Daoy (cell line): Measurements from ENCODE around the gene MAP3K20. TPM values are rescaled to one million over a fixed set of nuclear protein-coding genes. Genes with fewer than 3 reads are reported as not detected.
A peak's percentile ranks its signal among the peaks of the same experiment; 100 is the strongest.
"Not testable (repeated sequence)": the region's sequence is repeated elsewhere in the genome, so short reads cannot be mapped to it uniquely, and the experiment has no call there.

Experiments
- DNase-seq: peaks from one replicate; pipeline ENCODE4 v3.0.0-alpha.2; 2015; ENCODE audit warnings: low read depth
- total RNA-seq: library from RNA; depleted of rRNA; stranded (reverse); fragments of >200 nt; shearing (Covaris generic); gene quantifications from 2 replicates; pipeline ENCODE4 v1.2.3, GENCODE V29; 2014

The MAP3K20 gene
- total RNA-seq, 1 experiment from 2014 or later = 27.4 TPM

DNA sequence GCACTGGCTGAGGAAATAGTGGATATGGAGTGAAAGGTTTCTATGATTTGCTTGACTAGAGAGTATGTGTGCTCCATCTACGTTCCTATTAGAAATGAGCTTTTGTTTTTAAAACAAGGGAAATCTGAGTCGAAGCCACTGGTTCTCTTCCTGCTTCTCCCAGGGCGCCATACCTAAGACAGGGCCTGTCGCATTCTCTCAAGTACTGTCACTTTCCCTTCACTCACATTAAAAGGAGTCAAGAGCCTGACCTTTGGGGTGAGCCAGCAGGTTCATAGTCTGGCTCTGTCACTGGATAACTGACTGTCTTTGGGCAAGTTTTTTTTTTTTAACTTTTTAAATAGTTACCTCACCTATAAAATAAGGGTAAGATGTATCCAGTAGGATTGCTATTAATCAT lies 121.0 kb downstream of the MAP3K20 start:
- DNase-seq = no peak

DNA sequence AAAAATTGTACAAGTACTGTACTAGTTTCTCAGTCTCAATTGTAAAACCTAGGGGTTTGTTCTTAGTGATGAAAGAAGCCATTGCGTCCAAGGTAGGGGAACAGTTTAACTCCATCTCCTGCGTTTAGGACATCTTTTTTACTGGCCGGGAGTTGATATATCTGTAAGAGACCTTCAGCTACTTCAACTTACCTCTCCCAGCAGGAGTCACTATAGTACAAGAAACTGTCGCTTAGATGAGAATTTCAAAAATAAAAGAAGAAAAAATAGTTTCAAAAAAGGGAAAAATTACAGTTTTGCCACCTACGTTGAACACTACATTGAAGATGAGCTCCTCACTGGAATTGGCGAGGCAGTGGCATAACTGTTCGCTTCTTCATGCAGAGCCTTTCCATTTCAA lies 122.7 kb downstream of the MAP3K20 start:
- DNase-seq = no peak

DNA sequence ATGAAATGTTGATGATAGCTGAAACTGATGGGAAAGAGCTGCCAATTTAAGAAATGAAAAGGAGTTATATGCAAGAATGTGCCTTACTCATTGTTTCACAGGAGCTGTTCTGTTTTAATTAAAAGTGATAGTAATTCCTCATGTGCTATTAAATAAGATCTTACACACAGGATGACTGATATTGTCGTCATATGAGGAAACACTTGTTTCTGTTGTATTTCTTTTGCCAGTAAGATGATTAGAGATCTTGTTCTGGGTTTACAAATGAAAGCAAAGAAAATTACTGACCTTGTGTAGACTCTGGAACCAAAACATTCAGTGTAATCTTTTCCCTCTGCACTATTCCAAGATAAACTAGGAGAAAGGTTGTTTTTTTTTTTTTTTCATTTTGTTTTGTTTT lies 123.6 kb downstream of the MAP3K20 start:
- DNase-seq = no peak

DNA sequence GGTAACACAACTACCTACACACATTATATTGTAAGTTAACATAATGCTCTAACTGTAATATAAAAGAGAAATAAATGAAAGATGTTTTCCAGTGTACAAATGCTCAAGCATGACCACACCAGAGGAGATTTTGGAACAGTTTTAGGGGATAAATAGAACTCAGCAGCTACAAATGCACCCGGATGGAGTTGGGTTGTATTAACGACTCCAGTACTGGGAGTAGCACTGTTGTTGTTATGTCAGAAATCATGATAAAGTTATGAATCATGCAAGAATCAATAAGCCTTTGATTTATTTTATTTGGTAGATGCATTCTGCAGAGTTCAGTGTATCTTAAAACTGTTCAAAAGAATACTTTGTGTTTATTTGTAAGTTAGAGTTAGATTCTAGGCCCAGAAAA lies 126.9 kb downstream of the MAP3K20 start:
- no peak for DNase-seq

DNA sequence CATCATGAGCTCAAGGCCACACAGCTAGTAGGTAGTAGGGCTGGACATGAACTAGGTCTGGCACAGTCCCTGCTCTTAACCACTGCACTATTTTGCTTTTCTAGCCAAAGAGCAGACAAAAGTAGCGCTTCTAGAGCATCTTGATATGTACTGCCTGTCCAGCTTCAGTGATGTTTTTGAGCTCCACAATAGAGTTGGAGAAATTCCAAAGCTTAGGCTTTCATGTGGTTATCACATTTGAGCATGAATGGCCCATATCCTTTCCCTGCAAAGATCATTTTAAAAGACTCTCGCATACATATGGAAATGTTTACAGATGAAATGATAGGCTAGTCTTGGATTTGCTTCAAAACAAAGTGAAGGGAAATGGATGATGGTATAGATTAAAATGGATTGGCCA lies 128.7 kb downstream of the MAP3K20 start:
- DNase-seq = no peak

DNA sequence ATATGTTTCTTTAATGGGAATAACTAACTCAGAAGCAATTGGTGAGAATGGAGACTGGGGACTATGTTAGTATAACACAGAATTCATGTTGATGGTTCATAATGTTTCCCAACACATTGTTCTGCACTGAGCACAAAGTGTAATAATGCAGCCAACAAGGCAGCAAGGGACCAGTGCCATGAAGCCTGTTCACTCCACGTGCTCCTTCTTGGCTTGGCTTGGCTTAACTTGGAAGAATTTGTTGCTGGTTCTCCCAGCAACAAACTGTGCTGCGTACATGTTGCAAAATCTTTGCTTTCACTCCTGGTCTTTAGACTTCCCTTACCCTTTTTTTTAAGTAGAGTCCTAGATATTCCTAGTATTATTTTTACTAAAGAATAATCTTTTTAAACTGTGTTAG lies 129.7 kb downstream of the MAP3K20 start:
- DNase-seq = no peak

DNA sequence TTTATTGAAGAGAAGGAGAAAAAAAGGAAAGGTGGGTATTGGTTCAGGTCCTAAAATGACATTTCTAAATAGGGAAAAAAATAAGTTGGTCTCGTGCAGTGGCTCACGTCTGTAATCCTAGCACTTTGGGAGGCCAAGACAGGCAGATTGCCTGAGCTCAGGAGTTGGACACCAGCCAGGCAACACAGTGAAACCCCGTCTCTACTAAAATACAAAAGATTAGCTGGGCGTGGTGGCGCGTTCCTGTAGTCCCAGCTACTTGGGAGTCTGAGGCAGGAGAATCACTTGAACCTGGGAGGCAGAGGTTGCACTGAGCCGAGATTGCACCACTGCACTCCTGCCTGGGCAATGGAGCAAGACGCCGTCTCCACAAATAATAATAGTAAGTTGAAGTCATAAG lies 131.5 kb downstream of the MAP3K20 start:
- not testable (repeated sequence) for DNase-seq

DNA sequence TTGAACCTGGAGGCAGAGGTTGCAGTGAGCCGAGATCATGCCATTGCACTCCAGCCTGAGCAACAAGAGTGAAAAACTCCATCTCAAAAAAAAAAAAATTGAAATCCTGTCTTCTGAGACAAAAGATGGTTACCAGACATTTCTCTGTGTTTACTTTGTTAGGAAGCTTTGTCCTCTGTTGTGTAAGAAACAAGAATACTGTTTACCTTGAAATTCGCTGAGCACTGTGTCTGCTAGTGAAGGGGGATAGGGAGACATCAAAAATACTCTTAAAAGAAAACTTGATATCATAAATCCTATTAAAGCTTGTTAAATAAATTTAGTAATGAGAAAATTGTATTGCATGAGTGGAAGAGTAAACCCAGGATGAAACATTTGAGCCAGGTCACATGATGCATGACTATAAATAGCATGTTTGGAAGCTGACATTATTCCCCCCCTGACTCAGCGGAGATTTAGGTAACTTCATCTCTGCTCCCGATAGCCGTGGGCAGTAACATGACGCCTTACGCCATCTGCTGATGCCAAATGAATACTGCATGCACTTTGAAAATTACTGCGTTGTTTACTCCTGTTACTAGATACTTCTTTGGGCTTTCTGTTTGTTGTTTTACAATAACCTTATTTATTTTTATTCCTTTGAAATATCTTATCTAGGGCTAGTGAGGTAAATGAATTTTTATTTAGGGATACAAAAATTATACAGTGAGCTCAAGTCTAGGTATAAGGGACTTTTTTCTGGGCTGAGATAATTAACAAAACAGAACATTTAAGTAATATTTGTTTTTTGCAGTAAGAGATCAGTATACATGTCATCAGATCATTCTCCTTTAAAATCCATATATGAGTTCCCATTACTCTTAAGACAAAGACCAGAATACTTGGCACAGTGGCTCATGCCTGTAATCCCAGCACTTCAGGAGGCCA lies 134.9 kb downstream of the MAP3K20 start:
- DNase-seq = peak; percentile 86

DNA sequence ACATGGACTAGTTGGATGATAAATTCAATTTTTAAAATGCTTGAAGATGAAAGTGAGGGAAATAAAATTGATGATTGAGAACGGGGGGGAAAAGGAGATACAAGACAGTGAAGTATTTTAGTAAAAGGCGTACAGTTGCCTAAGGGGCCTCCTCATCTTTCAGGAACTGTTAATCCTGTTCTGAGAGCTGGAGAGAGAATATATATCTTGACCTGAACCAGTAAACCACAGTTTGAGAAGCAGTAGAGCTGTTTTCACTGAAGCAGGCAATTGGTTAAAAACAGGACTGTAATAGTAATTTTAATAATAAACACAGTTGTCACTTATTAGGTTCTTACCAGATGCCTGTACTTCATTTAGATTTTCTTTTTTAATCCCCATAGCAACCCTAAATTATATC lies 137.5 kb downstream of the MAP3K20 start:
- DNase-seq = no peak

DNA sequence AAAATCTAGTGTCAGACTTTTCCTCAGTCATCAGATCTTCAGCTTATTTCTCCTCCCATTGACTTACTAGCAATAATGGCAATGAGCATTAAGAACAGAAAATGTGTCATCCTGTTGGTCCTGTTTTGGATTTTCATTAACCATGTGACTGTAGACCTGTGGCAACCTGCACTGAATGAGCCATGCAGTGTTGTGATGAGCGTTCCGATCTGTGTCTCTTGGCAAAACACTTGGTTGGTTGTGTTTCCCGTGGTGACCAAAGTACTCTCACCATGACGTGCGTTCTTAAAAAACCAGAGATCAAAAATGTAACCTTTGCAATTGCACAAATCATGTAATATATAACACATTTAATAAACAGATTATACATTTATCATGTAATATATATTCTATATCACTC lies 138.6 kb downstream of the MAP3K20 start:
- no peak for DNase-seq

DNA sequence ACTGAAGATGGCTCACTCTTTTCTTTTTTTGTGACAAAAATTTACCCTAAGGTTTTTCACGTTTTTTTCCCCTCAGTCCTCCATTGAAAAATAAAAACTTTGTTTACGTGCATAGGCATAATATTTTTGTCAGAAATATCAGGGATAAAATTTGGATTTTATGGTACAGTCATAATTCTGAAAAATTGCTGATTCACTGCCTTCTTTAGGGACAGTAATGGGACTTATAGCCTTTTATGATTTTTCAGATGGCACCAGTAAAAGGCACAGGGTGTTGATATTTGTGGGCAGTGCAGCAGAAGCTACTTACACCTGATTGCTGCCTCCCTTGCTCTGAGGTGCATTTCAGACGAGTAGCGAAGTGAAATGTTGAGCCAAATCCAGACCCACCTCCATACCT lies 139.7 kb downstream of the MAP3K20 start:
- no peak for DNase-seq

DNA sequence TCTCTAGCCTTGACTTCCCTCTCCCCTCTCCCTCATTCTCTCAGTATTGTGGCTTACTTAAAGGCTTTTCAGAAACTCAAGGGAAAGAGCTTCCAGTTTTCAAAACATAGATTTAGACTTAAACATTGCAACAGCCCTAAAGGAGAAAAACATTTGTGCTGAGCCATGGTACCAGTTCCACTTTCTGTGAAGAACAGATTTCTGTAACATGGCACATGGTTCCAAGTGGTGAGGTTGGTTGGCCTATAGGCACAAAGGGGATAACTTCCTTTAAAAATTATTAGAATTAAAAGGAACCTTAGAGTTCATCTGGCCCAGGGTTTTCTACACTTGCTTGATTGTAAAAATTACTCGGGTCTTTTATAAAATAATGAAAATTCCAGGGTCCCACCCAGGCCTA lies 140.4 kb downstream of the MAP3K20 start:
- DNase-seq = no peak

DNA sequence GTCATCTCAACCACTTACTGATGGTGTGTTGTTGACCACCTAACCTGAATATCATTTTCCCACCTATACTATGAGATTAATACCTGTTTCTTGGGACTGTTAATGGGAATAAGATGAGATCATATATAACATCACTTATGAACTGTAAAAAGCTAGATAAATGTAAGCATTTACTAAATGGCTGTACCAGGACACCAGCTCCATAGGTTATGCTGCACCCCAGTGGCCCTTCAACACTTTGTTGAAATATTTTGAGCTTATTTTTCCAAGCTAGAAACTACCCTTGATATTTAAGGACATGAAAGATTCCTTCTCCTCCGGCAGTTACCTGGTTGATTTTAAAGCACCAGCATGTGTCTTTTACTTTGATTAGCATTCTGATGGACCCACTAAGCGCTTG lies 141.0 kb downstream of the MAP3K20 start:
- DNase-seq = no peak

DNA sequence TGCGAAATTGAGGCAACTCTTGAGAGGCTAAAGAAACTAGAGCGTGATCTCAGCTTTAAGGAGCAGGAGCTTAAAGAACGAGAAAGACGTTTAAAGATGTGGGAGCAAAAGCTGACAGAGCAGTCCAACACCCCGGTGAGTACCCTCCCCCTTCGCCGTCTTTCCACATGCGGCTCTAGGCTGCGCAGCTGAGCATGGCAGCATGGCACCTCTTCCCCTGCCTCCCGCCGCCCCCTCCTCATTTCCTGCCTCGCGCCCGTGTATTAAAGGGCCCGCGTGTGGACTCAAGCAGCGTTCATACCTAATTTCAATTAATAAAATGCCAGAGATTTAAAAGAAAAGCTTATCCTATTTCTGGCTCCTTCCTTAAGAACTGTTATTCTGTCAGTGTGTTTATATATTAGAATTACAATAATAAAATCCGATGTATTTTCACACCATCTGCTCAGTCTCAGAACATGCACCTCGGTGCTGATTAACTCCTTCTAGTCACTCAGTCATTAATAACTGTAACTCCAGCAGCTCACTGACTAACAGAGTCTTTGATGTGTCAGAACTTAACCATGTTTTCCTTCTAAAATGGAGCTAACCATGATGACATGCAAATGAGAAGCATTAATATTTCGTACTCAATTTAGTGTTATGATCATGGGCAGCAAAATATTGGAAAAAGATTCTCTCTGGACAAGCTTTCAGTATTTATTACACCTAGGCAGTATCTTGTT lies 141.6 kb downstream of the MAP3K20 start:
- DNase-seq = no peak

DNA sequence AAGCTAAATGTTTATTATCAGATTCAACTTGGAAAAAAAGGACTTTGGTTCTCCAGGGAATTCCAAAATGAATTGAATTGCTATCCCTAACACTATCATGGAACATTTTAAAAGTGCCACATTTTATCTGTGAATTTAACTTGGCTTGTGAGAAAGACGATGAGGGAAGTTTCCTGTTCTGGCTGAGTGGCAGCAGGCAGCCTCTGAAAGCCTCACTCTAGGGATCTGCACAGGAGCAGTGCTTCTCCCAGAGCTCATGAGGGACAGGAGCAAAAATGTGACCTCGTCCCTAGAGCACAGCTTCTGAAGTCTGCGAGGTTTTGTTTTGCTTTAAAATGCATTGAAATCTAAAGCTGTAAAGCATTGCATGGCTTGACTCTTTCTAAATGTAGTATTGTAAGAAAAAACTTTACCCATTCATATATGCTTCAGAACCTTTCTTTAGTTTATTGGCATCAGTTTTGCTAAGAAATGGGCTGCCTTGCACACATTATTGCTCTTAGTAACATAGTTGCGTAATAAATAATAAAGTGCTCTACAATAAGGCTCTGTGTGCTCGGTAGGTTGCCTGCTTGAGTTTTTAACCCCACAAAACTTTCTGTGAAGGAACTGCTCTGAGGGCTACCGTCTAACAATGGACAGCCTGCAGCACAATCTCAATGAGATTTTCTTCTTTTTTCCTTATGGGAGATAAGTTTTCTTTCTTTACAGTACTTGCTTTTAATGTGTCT lies 142.8 kb downstream of the MAP3K20 start:
- no peak for DNase-seq

DNA sequence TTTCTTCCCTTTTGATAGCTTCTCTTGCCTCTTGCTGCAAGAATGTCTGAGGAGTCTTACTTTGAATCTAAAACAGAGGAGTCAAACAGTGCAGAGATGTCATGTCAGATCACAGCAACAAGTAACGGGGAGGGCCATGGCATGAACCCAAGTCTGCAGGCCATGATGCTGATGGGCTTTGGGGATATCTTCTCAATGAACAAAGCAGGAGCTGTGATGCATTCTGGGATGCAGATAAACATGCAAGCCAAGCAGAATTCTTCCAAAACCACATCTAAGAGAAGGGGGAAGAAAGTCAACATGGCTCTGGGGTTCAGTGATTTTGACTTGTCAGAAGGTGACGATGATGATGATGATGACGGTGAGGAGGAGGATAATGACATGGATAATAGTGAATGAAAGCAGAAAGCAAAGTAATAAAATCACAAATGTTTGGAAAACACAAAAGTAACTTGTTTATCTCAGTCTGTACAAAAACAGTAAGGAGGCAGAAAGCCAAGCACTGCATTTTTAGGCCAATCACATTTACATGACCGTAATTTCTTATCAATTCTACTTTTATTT lies 145.6 kb downstream of the MAP3K20 start:
- DNase-seq = no peak

DNA sequence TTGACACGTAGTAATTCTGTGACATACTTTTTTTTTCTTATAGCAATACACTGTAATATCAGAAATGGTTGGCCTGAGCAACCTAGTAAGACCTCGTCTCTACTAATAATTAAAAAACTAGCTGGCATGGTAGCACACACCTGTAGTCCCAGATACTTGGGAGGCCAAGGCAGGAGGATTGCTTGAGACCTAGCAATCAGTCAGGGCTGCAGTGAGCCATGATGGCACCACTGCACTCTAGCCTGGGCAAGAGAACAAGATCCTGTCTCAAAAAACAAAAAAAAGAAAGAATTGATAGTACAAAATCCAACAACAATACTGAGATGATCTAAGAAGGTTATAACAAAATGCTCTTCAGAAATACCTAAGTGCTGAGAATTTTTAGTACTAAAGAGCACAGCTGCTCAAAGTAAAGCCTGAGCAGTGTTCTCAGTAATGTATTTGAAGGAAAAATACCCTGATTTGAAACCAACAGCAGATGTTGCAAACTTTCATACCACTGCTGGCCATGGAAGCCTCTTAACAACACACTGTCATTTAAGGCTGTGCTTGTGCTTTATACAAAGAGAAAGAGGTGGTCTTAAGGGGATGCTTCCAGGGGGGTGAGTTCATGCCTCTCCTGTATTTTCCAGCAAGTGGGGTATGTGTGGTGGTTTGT lies 146.4 kb downstream of the MAP3K20 start:
- no peak for DNase-seq

DNA sequence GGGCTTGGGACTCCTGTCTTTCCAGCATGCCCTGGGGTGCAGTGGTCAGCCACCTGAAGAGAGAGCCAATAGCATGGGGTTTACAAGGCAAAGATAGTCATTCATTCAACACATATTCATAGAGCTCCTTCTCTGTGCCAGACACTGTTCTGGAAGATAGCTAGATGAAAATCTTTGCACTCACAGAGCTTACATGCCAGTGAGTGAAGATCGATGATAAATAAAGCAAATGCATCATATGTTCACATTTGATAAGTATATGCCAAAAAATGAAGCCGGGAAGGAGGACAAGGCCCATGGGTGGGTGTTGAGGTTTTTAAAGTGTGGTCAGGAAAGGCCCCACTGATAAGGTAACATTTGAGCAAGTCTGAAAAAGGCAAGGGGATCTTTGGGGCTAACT lies 148.2 kb downstream of the MAP3K20 start:
- no peak for DNase-seq

DNA sequence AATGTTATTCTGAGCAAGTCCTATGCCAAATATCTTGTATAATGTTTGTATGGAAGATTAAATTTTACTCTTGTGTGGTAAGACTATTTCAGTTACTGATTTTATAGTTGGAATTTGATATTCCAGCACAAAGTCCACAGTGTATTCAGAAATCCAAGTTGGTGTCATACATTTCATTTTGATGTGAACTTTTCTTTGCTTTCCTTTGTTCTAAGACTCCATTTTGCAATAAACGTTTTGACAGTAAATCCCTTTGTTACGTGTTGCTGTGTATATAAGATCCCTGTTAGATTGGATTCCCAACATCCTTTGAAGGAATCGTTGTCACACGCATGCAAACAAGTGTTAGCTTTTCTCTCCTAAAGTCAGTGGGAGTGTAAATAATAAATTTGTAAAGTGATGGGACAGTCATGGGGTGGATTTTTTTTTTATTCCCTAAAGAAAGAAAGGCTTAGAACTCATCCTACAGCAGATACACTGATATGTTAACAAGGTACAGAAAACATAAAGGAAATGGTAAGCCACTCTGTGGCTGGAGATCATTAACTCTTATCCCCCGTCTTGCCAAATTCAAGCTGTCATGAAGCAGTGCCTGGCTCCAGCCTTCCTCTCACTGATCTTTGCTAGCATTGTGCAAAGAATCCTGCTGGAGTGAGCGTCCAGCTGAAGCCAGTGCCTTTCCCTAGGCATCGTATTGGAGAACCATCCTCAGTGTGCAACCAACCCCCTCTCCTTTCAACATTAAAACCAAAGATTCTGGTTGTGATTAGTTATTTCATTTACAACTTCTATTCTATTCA lies 151.5 kb downstream of the MAP3K20 start:
- no peak for DNase-seq

DNA sequence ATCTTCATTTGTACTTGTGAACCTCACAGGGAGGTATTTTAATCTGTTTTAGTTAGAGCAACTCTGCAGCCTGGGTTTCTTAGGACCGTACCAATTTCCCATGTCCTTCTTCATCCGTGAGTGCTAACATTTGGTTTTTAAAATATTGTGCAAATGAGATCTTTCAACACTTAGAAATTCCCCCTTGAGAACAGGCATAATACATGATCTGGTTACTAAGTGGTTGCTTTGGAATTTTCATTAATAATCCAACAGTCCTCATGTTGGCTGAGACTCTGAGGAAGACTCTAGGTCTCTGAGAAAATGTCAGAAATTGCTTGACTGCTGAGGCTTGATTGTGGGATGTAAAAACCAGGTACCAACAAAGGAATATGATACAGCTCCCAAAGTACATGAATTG lies 153.4 kb downstream of the MAP3K20 start:
- DNase-seq = no peak

DNA sequence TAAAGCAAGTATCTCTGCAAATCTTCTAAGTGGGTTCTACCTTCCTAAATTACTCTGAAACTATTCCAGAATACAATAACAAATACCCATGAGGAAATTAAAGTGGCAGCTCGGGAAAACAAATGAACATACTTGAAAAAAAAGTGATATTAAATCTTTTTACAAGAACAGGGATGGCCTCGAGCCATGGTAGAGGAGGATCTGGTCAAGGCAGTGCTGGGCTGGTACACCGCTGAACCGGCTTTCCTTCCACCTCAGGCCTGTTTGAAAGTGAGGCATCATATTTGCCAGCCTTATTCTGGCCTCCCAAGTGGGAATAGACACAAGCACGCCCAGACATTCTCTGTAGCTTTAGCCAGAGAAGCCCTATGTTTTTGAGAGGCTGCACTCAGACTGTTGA lies 154.5 kb downstream of the MAP3K20 start:
- no peak for DNase-seq
